CD8-positive, alpha-beta memory T cell (primary cell): ENCODE results near the gene KLK14. TPM values are rescaled to one million over a fixed set of nuclear protein-coding genes. Genes with fewer than 3 reads are reported as not detected.
A peak's percentile ranks its signal among the peaks of the same experiment; 100 is the strongest.

Experiments used
- CTCF ChIA-PET: fragments of 350-600 bp; sonication (Branson Sonifier 250); formaldehyde crosslinking; loops from one replicate; lab custom pipeline; 2021; ENCODE audit warnings: antibody characterized with exemption; lab: Charles Lee
- POLR2A ChIA-PET: fragments of 350-600 bp; sonication (Branson Sonifier 250); formaldehyde crosslinking; loops from one replicate; lab custom pipeline; 2021; ENCODE audit warnings: antibody characterized with exemption; lab: Charles Lee
- DNase-seq, 5 donors: peaks; one replicate each; pipeline versions ENCODE4 v3.0.0 to v3.0.0-alpha.2; 2020 to 2022; ENCODE audit warnings: mixed read lengths in 1 of 5
- H3K27ac ChIP-seq: one replicate; pipeline ENCODE4 v1.7.0; 2013; ENCODE audit warnings: low read depth, mild to moderate bottlenecking, low read length, moderate library complexity
- H3K27me3 ChIP-seq: 2 replicates; pipeline ENCODE4 v1.7.0; 2013; ENCODE audit warnings: low read length, mild to moderate bottlenecking; ENCODE audit not compliant: insufficient read depth, poor library complexity, severe bottlenecking
- H3K36me3 ChIP-seq: 2 replicates; pipeline ENCODE4 v1.7.0; 2013; ENCODE audit warnings: mild to moderate bottlenecking, low read length, moderate library complexity; ENCODE audit not compliant: insufficient read depth
- H3K4me1 ChIP-seq: 2 replicates; pipeline ENCODE4 v1.7.0; 2013; ENCODE audit warnings: mild to moderate bottlenecking, low read length, moderate library complexity; ENCODE audit not compliant: insufficient read depth
- H3K4me3 ChIP-seq: 2 replicates; pipeline ENCODE4 v1.7.0; 2013; ENCODE audit warnings: mild to moderate bottlenecking, low read length
- H3K9me3 ChIP-seq: 2 replicates; pipeline ENCODE4 v1.7.0; 2013; ENCODE audit warnings: mild to moderate bottlenecking, low read length
- H3K27ac Mint-ChIP-seq, 8 donors: one replicate each; pipeline ENCODE4 v1.8.0; 2020 to 2021; ENCODE audit warnings: mixed read lengths in 8 of 8, mild to moderate bottlenecking in 6 of 8, inconsistent platforms in 3 of 8, moderate library complexity in 3 of 8
- H3K27me3 Mint-ChIP-seq, 2 donors: one replicate each; pipeline ENCODE4 v1.8.0; 2020 to 2021; ENCODE audit warnings: mixed read lengths in 2 of 2, mild to moderate bottlenecking in 1 of 2, moderate library complexity in 1 of 2
- H3K36me3 Mint-ChIP-seq, 3 donors: one replicate each; pipeline ENCODE4 v1.8.0; 2020 to 2021; ENCODE audit warnings: mixed read lengths in 3 of 3, inconsistent platforms in 1 of 3, mild to moderate bottlenecking in 1 of 3
- H3K4me1 Mint-ChIP-seq, 3 donors: one replicate each; pipeline ENCODE4 v1.8.0; 2020 to 2021; ENCODE audit warnings: mixed read lengths in 3 of 3, inconsistent platforms in 1 of 3, mild to moderate bottlenecking in 1 of 3
- H3K4me3 Mint-ChIP-seq, 7 donors: one replicate each; pipeline ENCODE4 v1.8.0; 2020 to 2021; ENCODE audit warnings: mixed read lengths in 7 of 7, mild to moderate bottlenecking in 6 of 7, moderate library complexity in 4 of 7, inconsistent platforms in 2 of 7
- H3K9me3 Mint-ChIP-seq, 5 donors: one replicate each; pipeline ENCODE4 v1.8.0; 2020 to 2022; ENCODE audit warnings: mixed read lengths in 5 of 5, mild to moderate bottlenecking in 3 of 5, moderate library complexity in 2 of 5, inconsistent platforms in 1 of 5
- polyA plus RNA-seq: library from polyadenylated mRNA; unstranded; fragments of 300-500 nt; fragmentation: Illumina TruSeq; gene quantifications from one replicate; pipeline ENCODE4 v1.2.3, GENCODE V29; 2021
- total RNA-seq, 2 experiments: library from RNA; stranded (reverse); gene quantifications; one replicate each; pipeline ENCODE4 v1.2.3, GENCODE V29; 2021

The KLK14 gene
- total and polyA plus RNA-seq, 3 experiments from 2014 or later, result 0.26 to 0.31 TPM; not detected in 1

DNA sequence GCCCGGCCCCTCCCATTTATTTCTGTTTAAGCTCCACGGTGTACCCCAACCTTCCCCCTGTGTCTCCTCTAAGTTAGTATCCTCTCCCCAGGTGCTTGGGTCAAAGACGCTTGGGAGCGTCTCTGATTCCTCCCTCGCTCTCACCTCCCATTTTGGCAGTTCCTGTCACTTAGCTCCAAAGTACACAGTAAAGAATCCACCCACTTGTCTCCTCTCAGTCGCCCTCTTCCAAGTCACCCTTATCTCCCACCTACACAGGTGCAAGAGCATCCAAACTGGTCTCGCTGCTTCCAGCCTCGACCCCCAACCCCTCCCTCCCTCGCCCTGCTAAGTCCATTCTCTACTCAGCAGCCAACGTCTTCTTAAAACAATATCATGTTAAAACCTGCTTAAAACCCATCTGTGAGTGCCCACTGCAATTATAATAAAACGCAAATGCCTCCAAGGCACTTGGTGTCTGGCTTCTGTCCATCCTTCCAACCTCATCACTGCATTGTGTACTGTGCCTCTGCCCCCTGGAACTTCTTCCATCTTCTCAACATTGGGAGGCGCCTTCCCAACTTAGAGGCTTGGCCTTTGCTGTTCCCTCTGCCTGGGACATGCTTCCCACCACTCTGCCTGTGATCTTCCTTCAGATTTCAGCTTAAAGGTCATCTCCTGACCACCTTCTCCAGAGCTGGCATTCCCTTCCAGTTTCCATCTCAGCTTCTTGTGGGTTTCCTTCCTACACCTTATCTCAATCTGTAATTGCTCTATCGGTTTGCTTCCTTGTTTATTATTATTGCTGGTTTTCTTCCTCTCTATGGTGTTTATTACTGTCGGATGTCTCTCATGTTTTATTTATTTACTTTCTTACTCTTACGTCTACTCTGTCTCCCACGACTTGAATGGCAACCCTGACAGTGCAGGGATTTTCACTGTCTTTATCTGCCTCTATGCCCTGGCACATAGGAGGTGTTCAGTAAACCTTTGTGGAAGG lies 9.5 kb upstream of the KLK14 start:
- Histone ChIP-seq H3K27me3 (no peaks in the 10 kb centered on the region), H3K4me3 (no peak overlapping the region), H3K4me1 (peaks cover 6% of the 10 kb centered on the region), H3K36me3 (no peaks in the 10 kb centered on the region), H3K27ac (no peak overlapping the region), H3K9me3 (no peaks in the 10 kb centered on the region)
- H3K27me3 Mint-ChIP-seq, result peaks cover 0 to 1% of the 10 kb centered on the region in 2 donors
- H3K4me3 Mint-ChIP-seq, result no peak overlapping the region
- no peaks in the 10 kb centered on the region for H3K9me3 Mint-ChIP-seq
- POLR2A ChIA-PET, result no interaction called here
- peaks cover 3 to 8% (median 5%) of the 10 kb centered on the region in 3 donors for H3K36me3 Mint-ChIP-seq
- CTCF ChIA-PET, result no interaction called here
- no peak for DNase-seq
- peaks cover 7 to 11% (median 7%) of the 10 kb centered on the region in 3 donors for H3K4me1 Mint-ChIP-seq
- H3K27ac Mint-ChIP-seq, result peak overlapping the region in 3 of 8 donors; percentile 29 to 47 (median 44)

DNA sequence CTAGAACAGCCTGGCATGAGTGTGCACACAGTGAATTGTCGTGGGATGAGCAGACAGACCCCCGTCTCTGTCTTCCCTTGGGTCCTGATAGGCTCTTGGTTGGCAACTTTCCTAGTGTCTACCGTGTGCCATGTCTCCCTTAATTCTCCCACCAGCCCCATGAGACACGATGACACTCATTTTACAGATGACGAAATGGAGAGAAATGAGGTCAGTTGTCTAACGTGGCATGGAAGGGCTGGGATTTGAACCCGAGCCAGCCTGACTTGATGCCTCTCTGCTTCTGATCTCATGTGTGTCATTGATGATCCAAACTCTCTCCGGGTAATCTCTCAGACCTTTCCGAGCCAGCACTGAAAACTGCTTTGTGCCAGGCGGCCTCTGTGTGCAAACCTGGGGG lies 8.4 kb upstream of the KLK14 start:
- Histone ChIP-seq H3K9me3 (no peaks in the 10 kb centered on the region), H3K4me3 (no peak overlapping the region), H3K4me1 (no peaks in the 10 kb centered on the region), H3K36me3 (no peaks in the 10 kb centered on the region), H3K27ac (no peak overlapping the region), H3K27me3 (no peaks in the 10 kb centered on the region)
- H3K27ac Mint-ChIP-seq, result no peak overlapping the region
- ChIA-PET CTCF (no interaction called here), POLR2A (interaction anchor here (0.5 kb wide), 1 partner anchor 40 kb away, joined by 3 read pairs; no protein-coding TSS in a partner anchor)
- no peaks in the 10 kb centered on the region for H3K9me3 Mint-ChIP-seq
- no peak overlapping the region for H3K4me3 Mint-ChIP-seq
- peaks cover 0 to under 1% (median 0%) of the 10 kb centered on the region in 3 donors for H3K4me1 Mint-ChIP-seq
- peaks cover 0 to 2% of the 10 kb centered on the region in 2 donors for H3K27me3 Mint-ChIP-seq
- peaks cover 0 to 3% (median 2%) of the 10 kb centered on the region in 3 donors for H3K36me3 Mint-ChIP-seq
- DNase-seq, result no peak

DNA sequence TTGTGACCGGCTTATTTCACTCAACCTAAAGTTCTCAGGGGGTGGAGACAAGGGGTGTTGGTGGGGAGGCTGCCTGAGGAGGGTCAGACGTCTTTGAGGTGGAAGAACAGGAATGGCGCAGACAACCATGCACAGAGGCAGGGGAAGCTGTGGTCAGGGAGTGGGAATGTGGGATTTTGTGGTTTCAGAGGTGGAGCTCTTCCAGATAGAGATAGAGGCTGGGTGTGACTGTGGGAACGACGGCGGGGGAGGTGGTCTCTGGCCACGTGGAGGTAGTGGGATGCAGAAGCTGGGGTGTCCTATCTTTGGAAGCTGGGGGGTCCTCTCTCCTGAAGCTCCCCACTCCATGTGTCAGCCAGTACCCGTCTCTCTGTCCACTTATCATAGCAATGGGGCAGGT lies 7.8 kb upstream of the KLK14 start:
- Mint-ChIP-seq H3K9me3 (no peaks in the 10 kb centered on the region), H3K27ac (no peak overlapping the region), H3K36me3 (peaks cover 0 to 3% (median 0%) of the 10 kb centered on the region in 3 donors), H3K4me1 (no peaks in the 10 kb centered on the region), H3K27me3 (peaks cover 0 to 2% of the 10 kb centered on the region in 2 donors), H3K4me3 (no peak overlapping the region)
- DNase-seq, result no peak
- H3K27me3 ChIP-seq, result no peaks in the 10 kb centered on the region
- H3K4me3 ChIP-seq, result no peak overlapping the region
- no peak overlapping the region for H3K27ac ChIP-seq
- no peaks in the 10 kb centered on the region for H3K4me1 ChIP-seq
- no peaks in the 10 kb centered on the region for H3K36me3 ChIP-seq
- ChIA-PET CTCF (no interaction called here), POLR2A (interaction anchor here (0.5 kb wide), 1 partner anchor 41 kb away, joined by 3 read pairs; no protein-coding TSS in a partner anchor)
- no peaks in the 10 kb centered on the region for H3K9me3 ChIP-seq

DNA sequence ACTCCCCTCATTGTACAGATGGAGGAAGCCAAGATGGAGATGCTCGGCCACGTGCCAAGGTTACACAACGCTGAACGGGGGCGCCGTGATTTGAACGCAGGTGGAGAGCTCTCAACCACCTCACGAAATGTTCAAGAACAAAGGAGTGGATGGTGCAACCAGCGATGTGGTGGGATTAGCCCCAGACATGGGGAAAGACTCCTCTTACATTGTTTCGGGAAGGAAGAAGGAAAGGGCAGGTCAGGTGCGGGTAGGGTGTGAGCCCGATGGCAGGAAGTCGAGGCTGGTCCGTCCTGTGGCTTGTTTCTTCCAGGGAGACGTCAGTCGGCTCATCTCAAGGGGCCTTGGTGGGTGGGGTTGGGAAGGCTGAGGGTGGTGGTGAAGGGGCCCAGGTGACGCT lies 7.1 kb upstream of the KLK14 start:
- Mint-ChIP-seq H3K36me3 (peaks cover 0 to 3% (median 0%) of the 10 kb centered on the region in 3 donors), H3K27me3 (peaks cover 0 to 5% of the 10 kb centered on the region in 2 donors), H3K4me1 (no peaks in the 10 kb centered on the region), H3K27ac (no peak overlapping the region), H3K4me3 (no peak overlapping the region), H3K9me3 (no peaks in the 10 kb centered on the region)
- Histone ChIP-seq H3K27me3 (no peaks in the 10 kb centered on the region), H3K4me1 (no peaks in the 10 kb centered on the region), H3K9me3 (no peaks in the 10 kb centered on the region), H3K4me3 (no peak overlapping the region), H3K27ac (no peak overlapping the region), H3K36me3 (no peaks in the 10 kb centered on the region)
- CTCF ChIA-PET, result no interaction called here
- POLR2A ChIA-PET, result no interaction called here
- DNase-seq, result no peak

DNA sequence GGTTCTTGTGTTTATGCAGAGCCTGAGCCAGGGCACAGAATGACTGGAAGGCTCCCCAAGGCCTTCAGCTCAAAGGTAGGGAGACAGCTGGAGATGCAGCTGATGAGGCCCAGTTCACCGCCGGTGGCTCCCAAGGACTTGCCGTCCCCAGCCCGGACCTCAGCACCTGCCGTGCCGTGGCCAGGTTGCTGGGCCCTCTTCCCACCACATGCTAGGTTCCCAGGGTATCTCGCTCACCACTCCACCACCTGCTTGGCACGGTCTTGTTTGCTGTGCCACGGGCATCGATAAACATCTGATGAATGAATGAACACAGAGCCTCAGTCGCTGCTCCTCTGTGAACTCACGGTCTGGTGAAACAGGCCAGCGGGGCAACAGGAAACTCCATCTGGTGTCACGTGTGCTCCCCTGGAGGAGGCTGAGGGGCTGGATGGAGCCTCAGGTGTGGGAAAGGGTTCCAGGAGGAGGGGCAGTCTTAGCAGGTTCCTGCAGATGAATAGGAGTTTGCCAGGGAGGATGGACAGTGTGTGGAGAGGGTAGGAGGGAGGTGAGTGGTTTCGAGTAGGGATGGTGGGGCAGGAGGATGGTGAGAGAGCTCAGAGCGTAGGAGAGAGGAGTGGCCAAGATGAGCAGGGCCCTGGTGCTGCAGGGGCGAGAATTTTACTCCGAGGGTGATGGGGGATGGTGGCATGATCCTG lies 3.6 kb upstream of the KLK14 start:
- Mint-ChIP-seq H3K4me3 (no peak overlapping the region), H3K9me3 (no peaks in the 10 kb centered on the region), H3K4me1 (no peaks in the 10 kb centered on the region), H3K36me3 (peaks cover 0 to 4% (median 0%) of the 10 kb centered on the region in 3 donors), H3K27me3 (peaks cover 18 to 20% of the 10 kb centered on the region in 2 donors), H3K27ac (peak overlapping the region in 2 of 8 donors; percentile 33 to 50)
- H3K4me3 ChIP-seq, result no peak overlapping the region
- ChIA-PET CTCF (no interaction called here), POLR2A (no interaction called here)
- H3K4me1 ChIP-seq, result no peaks in the 10 kb centered on the region
- no peaks in the 10 kb centered on the region for H3K9me3 ChIP-seq
- H3K27me3 ChIP-seq, result no peaks in the 10 kb centered on the region
- H3K36me3 ChIP-seq, result no peaks in the 10 kb centered on the region
- no peak overlapping the region for H3K27ac ChIP-seq
- DNase-seq, result no peak

DNA sequence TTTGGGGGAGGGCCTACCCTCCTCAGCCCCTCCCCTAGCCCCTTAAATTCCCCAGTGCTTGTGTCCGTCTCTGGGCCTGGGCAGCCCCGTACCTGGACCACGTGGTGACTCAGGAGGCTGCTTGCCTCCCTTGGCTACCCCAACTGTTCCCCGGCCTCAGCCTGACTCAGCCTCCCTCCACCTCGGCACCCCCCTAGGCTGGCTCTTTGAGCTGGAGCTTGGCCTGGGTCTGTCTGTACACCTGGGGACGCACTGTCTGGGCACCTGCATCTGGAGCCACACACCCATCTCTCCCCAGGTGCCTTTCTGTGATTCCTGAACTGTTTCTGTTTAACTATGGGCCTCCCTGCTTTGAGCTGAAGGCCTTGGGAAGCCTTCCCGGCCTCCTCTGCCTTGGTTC lies 1.8 kb upstream of the KLK14 start:
- H3K27me3 Mint-ChIP-seq, result peaks cover 18 to 20% of the 10 kb centered on the region in 2 donors
- no peaks in the 10 kb centered on the region for H3K9me3 ChIP-seq
- POLR2A ChIA-PET, result no interaction called here
- no peaks in the 10 kb centered on the region for H3K9me3 Mint-ChIP-seq
- CTCF ChIA-PET, result no interaction called here
- DNase-seq, result no peak
- no peak overlapping the region for H3K27ac ChIP-seq
- H3K27ac Mint-ChIP-seq, result no peak overlapping the region
- no peaks in the 10 kb centered on the region for H3K36me3 ChIP-seq
- no peaks in the 10 kb centered on the region for H3K4me1 ChIP-seq
- H3K36me3 Mint-ChIP-seq, result peaks cover 0 to 3% (median 0%) of the 10 kb centered on the region in 3 donors
- H3K4me1 Mint-ChIP-seq, result no peaks in the 10 kb centered on the region
- no peaks in the 10 kb centered on the region for H3K27me3 ChIP-seq
- no peak overlapping the region for H3K4me3 Mint-ChIP-seq
- no peak overlapping the region for H3K4me3 ChIP-seq

DNA sequence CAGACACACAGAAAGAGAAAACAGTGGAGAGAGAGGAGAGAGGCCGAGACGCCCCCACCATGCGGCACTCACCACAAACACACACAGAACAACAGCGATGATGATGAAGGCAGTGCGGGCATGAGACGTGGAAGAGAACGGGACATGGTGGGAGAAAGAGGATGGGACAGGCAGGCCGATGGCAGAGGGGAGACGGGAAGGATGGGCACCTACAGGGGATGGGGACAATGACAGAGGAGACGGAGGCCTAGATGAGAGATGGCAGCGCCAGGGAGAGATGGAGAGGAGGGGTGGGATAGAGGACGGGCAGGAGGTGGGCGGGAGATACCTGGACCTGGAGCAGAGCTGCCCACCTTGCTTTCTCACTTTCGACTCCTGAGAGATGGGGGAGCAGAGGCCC lies 1.1 kb upstream of the KLK14 start:
- no peak for DNase-seq
- Mint-ChIP-seq H3K27me3 (peaks cover 18 to 20% of the 10 kb centered on the region in 2 donors), H3K9me3 (no peaks in the 10 kb centered on the region), H3K27ac (no peak overlapping the region), H3K4me1 (no peaks in the 10 kb centered on the region), H3K4me3 (no peak overlapping the region), H3K36me3 (peaks cover 0 to 3% (median 0%) of the 10 kb centered on the region in 3 donors)
- Histone ChIP-seq H3K4me1 (no peaks in the 10 kb centered on the region), H3K9me3 (no peaks in the 10 kb centered on the region), H3K36me3 (no peaks in the 10 kb centered on the region), H3K27me3 (no peaks in the 10 kb centered on the region), H3K4me3 (no peak overlapping the region), H3K27ac (no peak overlapping the region)
- POLR2A ChIA-PET, result no interaction called here
- CTCF ChIA-PET, result no interaction called here

DNA sequence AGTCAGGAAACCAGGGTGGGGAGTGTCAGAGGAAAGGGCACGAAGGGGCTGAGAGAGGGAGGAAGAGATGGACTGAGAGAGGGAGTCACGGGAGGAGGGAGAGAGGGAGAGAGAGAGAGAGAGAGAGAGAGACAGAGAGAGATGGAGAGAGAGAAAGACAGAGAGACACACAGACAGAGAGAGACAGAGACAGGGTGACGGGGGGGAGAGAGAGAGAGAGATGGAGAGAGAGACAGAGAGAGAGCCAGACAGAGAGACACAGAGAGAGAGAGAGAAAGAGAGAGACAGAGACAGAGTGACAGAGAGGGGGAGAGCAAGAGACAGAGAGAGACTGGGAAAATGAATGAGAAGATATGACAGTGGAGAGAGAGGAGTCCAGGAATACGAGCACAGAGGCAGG lies 494 bp upstream of the KLK14 start:
- Mint-ChIP-seq H3K9me3 (no peaks in the 10 kb centered on the region), H3K4me3 (no peak overlapping the region), H3K4me1 (no peaks in the 10 kb centered on the region), H3K27ac (peak overlapping the region in 1 of 8 donors; percentile 77), H3K36me3 (peaks cover 0 to 2% (median 0%) of the 10 kb centered on the region in 3 donors), H3K27me3 (peaks cover 19 to 20% of the 10 kb centered on the region in 2 donors)
- Histone ChIP-seq H3K27ac (no peak overlapping the region), H3K4me1 (no peaks in the 10 kb centered on the region), H3K27me3 (no peaks in the 10 kb centered on the region), H3K9me3 (no peaks in the 10 kb centered on the region), H3K36me3 (no peaks in the 10 kb centered on the region), H3K4me3 (no peak overlapping the region)
- DNase-seq, result no peak
- ChIA-PET POLR2A (no interaction called here), CTCF (no interaction called here)
